NCI-H1694 treated with DMSO at 0.1 percent for 48 hours (cell line): ENCODE measurements around the gene MCCC1.
"Not testable (repeated sequence)": the region's sequence is repeated elsewhere in the genome, so short reads cannot be mapped to it uniquely, and the experiment has no call there.

ENCODE experiments used
- DNase-seq: peaks from one replicate; lab custom pipeline; 2025; lab: John Stamatoyannopoulos, UW

The MCCC1 gene

DNA sequence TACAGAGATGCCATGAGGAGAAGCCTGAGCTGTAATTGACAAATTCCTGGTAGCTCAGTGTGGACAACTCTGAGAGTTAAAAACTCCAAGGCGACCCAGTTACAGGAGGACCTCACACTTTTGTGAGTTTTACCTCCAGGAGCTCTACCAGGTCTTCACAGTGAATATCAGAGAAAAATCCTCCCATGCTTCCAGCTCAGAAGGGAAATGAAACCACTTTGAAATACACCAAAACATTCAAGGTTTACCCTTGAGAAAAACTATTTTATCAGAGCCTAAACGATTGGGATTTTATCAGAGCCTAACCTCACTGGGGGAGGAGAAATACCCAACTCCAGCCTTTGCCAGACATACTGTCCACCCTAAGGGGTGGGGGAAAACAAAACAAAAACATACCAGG lies 52.4 kb downstream of the MCCC1 start:
- no peak for DNase-seq

DNA sequence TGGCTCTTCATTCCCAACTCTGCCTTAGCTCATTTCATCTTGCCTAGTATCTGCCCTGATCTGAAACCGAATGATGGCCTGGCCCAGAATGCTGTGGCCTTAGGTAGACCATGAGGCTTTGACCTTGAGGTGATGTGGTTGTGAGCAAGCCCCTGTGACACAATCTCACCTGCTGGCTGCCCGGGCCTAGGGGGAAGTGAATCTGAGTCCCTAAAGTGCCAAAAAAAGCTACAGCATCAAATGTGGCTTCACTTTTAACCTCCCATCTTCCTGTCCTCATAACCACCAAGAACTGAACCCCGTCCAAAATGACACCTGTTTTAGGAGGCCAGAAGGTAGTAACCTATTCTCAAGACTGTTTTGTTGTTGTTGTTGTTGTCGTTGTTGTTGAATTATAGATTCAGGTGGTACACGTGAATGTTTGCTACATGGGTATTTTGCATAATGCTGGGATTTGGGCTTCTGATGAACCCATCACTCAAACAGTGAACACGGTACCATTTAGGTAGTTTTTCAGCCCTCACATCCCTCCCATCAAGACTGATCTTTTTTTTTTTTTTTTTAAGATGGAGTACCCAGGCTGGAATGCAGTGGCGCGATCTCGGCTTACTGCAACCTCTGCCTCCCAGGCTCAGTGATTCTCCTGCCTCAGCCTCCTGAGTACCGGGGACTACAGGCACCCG lies 54.6 kb downstream of the MCCC1 start:
- DNase-seq, result no peak

DNA sequence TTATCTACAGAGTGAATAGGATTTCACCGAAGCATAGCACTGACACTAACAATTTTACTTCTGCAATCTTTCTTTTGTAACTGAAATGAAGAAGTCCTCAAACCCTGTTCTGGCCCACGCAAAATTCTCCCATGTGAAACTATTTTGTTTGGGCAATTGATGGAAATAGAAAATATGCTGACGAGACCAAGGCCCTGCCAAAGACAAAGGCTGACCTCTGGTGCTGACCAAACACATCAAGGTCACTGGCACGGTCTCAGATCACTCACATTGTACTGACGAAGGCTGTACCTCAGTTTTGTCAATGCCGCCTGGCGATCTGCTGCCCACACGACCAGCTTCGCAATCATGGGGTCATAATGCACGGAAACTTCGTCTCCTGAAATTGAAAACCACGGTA lies 60.5 kb downstream of the MCCC1 start:
- DNase-seq, result no peak

GRCh38 chr3:183038221-183038620 lies 61.1 kb downstream of the MCCC1 start:
- no peak for DNase-seq

- DNase-seq, result no peak
Observed at GRCh38 chr3:183033746-183034145, 65.5 kb downstream of the MCCC1 start.

GRCh38 chr3:183032880-183033555 lies 66.3 kb downstream of the MCCC1 start:
- no peak for DNase-seq

DNA sequence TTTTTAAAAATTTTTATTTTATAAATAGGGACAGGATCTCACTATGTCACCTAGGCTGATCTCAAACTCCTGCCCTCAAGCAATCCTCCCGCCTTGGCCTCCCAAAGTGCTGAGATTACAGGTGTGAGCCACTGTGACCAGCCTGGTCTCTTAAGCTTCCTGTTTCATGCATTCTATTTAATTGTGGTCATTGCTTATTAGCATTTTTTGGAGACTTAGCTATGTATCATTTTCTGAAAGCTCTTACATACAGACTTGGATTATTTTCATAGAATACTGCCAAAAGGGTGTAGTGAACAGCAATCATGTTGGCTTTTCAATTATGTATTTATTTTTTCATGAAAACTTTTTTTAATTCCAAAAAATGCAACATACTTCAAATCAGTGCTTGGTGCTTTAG lies 67.5 kb downstream of the MCCC1 start:
- DNase-seq, result no peak

DNA sequence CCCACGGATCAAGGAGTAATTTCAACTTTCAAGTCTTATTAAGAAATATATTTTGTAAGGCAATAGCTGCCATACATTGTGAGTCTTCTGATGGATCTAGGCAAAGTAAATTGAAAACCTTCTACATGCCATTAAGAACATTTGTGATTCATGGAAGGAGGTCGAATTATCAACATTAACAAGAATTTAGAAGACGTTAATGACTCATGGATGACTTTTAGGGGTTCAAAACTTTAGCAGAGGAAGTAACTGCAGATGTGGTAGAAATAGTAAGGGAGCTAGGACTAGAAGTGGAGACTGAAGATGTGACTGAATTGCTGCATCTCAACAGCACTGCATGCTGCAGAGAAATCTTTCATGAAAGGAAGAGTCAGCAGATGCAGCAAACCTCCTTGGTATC lies 70.9 kb downstream of the MCCC1 start:
- no peak for DNase-seq

- DNase-seq, result no peak
Observed at GRCh38 chr3:183027276-183027675, 72.0 kb downstream of the MCCC1 start.

- DNase-seq, result no peak
Observed at GRCh38 chr3:183022936-183023516, 76.3 kb downstream of the MCCC1 start.

GRCh38 chr3:183018421-183019192 lies 80.7 kb downstream of the MCCC1 start:
- DNase-seq, result no peak

DNA sequence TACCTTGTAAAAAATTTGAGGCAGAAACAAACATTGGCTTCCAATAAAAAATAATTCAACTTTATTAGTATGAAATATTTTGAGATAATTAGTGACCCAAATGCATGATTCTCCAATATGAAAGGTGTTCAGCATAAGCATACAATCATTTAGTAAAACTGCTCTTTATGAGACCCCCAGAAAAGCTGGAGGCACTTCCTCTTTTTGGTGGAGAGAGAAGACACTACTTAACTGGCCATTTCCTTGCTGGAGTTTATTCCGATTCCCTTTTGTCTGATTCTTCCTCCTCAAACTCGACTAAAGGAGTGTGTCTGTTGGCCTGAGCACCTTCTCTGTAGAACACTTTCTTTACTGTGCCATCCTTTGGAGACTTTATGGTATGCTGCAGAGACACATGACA lies 84.1 kb downstream of the MCCC1 start:
- DNase-seq, result no peak

- no peak for DNase-seq
Observed at GRCh38 chr3:183013856-183014255, 85.4 kb downstream of the MCCC1 start.

GRCh38 chr3:183013074-183013473 lies 86.2 kb downstream of the MCCC1 start:
- no peak for DNase-seq

GRCh38 chr3:183008800-183009199 lies 90.5 kb downstream of the MCCC1 start:
- no peak for DNase-seq

GRCh38 chr3:183008303-183008702 lies 91.0 kb downstream of the MCCC1 start:
- no peak for DNase-seq

DNA sequence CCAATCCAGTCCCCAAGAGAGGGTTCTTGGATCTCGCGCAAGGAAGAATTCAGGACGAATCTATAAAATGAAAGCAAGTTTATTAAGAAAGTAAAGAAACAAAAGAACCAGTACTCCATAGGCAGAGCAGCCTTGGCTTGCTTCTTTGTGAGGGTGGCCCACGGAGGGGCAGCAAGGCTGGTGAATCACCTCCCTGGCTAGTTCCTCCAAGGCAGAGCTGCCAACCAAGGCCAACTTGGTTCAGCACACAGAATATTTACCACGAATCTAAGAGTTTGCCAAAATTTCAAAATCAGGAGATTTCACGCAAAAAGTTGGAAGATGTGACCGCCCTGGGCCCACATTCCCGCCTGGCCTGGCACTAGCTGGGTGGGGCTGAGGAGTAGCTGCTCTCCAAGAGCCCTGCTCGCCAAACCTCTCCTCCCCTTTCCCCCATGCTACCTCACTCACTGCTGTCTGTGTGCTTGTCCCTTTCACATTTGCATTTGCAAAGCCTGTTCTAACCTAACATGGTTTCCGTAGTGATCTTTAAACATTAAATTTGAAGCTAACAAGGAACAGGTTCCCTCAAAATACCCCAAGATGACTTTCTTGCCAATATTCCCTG lies 92.8 kb downstream of the MCCC1 start:
- DNase-seq, result no peak

- DNase-seq, result no peak
Observed at GRCh38 chr3:182999767-183000166, 99.5 kb downstream of the MCCC1 start.

DNA sequence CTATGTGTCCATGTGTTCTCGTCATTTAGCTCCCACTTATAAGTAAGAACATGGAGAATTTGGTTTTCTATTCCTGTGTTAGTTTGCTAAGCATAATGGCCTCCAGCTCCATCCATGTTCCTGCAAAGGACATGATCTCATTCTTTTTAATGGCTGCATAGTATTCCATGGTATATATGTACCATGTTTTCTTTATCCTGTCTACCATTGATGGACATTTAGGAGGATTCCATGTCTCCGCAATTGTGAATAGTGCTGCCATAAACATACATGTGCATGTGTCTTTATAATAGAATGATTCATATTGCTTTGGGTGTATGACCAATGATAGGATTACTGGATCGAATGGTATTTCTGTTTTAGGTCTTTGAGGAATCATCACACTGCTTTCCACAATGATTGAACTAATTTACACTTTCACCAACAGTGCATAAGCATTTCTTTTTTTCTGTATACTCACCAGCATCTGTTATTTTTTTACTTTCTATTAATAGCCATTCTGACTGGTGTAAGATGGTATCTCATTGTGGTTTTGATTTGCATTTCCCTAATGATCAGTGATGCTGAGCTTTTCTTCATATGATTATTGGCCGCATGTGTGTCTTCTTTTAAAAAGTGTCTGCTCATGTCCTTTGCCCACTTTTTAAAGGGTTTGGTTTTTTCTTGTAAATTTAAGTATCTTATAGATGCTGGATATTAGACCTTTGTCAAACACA lies 105.7 kb downstream of the MCCC1 start:
- not testable (repeated sequence) for DNase-seq

- no peak for DNase-seq
Observed at GRCh38 chr3:182989566-182989965, 109.7 kb downstream of the MCCC1 start.

DNA sequence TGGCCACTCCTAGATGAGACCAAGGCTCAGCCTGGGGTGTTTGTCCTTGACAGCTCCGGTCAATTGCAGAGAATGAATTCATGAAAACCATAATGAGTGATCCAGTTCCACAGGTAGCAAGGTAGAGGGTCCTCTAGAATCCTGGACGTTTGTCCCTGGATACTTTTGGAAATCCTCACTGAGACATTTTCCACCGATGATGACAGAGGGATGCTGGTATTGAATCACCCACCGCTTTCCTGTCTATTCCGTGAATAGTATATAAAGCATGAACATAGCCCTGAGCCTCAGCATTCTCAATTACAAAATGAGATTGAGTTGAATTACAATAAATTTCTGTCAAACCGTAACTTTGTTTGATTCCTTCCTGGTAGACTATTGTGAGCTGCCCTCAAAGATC lies 113.3 kb downstream of the MCCC1 start:
- DNase-seq, result no peak

DNA sequence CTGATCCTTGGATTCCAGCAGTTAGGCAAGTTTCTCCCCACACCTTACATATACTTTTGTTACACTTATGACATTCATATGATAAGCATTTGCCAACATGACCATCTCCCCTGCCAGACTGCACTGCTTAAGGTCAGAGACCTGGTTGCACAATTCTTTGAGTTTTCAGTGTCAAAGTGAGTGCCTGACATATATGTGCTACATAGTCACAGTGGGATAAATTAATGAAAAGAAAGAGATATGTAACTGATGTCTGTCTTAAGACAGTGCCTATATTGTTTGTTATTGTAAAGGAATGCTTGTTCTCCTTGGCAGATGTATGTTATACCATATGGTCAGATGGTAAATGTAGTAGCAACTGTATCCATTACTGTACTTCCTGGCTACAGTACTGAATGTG lies 115.4 kb downstream of the MCCC1 start:
- DNase-seq, result no peak
